HG03442 (cell line): ENCODE measurements around the gene CHRNA9.
"Not testable (repeated sequence)": the region's sequence is repeated elsewhere in the genome, so short reads cannot be mapped to it uniquely, and the experiment has no call there.

ENCODE experiments used
- ATAC-seq: cut with Tn5 transposase; IDR thresholded peaks from one replicate; pipeline ENCODE4 v1.9.1; 2021; ENCODE audit warnings: mild to moderate bottlenecking, moderate library complexity; ENCODE audit not compliant: unreplicated experiment

The CHRNA9 gene

GRCh38 chr4:40378619-40379018 lies 43.5 kb downstream of the CHRNA9 start:
- no peak for ATAC-seq

GRCh38 chr4:40379248-40379647 lies 44.1 kb downstream of the CHRNA9 start:
- ATAC-seq, result no peak

- no peak for ATAC-seq
Observed at GRCh38 chr4:40380647-40381046, 45.5 kb downstream of the CHRNA9 start.

GRCh38 chr4:40388239-40388638 lies 53.1 kb downstream of the CHRNA9 start:
- ATAC-seq, result no peak

GRCh38 chr4:40389986-40390385 lies 54.9 kb downstream of the CHRNA9 start:
- ATAC-seq, result no peak

DNA sequence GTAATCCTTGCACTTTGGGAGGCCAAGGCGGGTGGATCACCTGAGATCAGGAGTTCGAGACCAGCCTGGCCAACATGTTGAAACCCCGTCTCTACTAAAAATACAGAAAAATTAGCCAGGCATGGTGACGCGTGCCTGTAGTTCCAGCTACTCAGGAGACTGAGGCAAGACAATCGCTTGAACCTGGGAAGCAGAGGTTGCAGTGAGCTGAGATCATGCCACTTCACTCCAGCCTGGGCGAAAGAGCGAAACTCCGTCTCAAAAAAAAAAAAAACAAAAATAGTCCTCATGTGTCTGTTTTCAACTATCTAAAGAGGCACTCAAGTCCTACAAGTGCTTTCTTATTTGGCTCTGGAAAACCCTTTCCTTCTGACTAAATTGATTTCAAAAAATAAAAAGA lies 57.1 kb downstream of the CHRNA9 start:
- not testable (repeated sequence) for ATAC-seq

DNA sequence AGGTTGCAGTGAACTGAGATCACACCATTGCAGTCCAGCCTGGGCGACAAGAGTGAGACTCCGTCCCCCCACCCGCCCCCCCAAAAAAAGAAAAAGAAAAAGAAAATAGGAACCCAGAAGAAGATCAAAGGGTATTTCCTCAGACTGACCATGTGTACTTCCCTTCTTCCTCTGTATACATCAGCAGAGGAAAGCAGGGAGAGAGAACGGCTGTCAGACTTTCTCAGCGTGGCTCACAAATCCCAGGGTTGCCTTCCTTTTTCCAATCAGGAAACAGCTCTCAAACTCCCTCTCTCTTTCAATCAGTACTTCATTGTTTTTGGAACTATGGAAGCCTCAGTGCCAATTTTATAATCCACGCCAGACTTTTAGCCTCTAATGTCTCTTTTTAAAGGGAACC lies 59.1 kb downstream of the CHRNA9 start:
- no peak for ATAC-seq

DNA sequence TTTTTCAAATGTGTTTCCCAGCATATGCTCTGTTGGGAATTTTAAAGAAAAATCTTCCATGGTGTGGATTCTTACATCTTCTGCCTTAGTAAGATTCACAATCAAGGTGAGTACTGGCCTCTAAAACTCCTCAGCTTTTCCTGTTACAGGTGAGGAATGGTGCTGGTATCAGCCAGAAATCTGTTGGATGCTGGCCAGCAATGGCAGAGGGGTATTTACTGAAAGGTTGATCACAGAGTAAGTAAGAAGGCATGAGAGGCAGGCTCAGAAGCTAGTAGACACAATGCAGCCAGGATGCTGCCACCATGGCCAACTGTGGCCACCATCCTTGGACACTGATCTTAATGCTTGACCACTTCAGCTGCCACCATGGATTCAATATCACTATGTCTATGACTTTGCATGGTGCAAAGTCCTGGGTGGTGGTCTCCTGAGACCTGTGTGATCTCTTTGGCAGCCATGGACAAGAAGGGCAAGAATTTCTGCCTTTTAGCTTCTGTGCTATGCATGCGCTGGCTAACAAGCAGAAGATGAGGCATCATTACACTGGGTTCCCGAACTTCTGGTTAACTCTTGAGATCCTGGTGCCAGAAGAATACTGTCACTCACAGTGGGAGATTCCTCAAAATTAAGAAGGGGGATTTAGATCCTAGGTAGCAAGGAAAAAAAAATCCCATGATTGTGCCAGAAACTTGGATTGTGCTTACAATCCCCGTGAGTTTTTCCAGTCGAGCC lies 60.2 kb downstream of the CHRNA9 start:
- no peak for ATAC-seq

- no peak for ATAC-seq
Observed at GRCh38 chr4:40395908-40396793, 61.0 kb downstream of the CHRNA9 start.

DNA sequence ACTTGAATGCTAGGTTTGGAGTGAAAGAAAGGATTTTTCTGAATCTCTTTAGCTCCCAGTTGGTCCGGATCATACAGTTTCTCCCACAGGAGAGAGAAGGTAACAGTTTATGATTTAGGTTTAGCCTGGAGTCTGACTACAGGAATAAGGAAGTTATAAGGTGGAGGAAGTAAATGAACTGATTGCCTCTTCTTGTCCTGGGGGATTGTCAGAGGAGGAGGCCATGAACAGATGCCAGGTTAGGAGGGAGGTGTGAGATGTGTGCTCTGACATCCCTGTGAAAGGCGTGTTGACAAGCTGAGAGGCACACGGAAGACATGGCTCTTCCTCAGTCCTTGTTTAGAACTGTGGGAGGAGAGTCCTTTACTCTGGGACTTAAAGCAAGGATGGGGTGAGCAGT lies 64.4 kb downstream of the CHRNA9 start:
- ATAC-seq, result no peak

DNA sequence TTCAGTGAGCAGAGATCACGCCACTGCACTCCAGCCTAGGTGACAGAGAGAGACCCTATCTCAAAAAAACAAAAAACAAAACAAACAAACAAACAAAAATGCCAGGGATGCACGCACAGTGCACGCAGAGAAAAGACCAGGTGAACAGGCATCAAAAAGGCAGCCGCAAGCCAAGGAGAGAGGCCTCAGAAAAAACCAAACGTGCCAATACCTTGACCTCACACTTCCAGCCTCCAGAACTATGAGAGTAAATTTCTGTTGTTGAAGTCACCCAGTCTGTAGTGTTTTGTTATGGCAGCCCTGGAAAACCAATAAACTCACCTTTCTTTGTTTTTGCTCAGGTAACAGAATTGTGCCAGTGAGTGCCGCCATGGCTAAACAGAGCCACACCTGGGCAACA lies 66.0 kb downstream of the CHRNA9 start:
- no peak for ATAC-seq

DNA sequence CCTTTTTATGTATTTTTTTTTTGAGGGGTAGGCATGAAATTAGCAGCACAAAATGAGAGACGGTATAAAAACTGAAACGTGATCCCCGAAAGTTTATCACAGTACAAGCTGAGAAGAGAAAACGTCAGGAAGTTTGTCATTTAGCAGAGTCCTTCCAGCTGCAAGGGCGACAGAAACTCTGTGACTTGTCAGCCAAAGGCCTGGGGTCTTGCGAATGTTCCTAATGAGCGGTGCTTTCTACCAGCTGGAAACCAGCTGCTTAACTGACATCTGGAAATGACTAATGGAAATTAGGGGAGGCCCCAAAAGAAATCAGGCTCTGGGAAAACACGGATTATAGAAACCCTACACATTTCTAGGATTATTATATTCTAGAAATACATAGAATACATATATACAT lies 66.5 kb downstream of the CHRNA9 start:
- no peak for ATAC-seq

DNA sequence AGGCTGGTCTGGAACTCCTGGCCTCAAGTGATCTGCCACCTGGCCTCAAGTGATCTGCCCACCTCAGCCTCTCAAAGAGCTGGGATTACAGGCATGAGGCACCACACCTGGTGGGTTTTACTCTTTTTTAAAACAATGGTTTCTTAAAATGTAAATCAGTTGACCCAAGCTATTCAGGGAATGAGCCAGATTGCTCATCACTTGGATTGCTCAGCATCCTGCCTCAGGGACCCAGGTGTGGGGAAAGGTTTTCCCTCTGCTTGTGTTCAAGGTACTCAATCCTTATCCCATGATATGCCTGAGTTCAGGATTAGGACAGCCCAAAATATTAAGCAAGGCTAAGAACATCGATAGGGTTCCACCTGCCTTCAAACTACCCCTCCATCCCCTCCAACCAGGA lies 67.4 kb downstream of the CHRNA9 start:
- ATAC-seq, result no peak

GRCh38 chr4:40403081-40403480 lies 67.9 kb downstream of the CHRNA9 start:
- no peak for ATAC-seq
